ENCODE results near the gene IGLL5. TPM values are rescaled to one million over a fixed set of nuclear protein-coding genes. Genes with fewer than 3 reads are reported as not detected.

IGLL5 gene
- total RNA-seq, 2 experiments from 2014 or later = not detected

DNA sequence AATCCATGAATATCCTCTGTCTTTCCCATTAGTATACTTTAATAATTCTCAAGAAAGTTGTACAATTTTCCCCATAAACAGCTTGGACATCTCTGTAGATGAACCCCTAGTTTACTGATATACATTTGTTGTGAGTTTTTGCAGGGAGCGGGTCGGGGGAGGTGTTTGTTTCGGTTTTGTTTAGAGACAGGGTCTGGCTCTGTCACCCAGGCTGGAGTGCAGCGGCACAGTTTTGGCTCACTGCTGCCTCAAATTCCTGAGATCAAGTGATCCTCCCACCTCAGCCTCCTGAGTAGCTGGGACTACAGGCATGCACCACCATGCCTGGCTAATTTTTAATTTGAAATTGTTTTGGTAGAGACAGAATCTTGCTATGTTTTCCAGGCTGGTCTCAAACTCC lies 57.6 kb downstream of the IGLL5 start:
- POLR2A ChIA-PET = no interaction called here
- TF ChIP-seq, protein P1, sequence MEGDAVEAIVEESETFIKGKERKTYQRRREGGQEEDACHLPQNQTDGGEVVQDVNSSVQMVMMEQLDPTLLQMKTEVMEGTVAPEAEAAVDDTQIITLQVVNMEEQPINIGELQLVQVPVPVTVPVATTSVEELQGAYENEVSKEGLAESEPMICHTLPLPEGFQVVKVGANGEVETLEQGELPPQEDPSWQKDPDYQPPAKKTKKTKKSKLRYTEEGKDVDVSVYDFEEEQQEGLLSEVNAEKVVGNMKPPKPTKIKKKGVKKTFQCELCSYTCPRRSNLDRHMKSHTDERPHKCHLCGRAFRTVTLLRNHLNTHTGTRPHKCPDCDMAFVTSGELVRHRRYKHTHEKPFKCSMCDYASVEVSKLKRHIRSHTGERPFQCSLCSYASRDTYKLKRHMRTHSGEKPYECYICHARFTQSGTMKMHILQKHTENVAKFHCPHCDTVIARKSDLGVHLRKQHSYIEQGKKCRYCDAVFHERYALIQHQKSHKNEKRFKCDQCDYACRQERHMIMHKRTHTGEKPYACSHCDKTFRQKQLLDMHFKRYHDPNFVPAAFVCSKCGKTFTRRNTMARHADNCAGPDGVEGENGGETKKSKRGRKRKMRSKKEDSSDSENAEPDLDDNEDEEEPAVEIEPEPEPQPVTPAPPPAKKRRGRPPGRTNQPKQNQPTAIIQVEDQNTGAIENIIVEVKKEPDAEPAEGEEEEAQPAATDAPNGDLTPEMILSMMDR (IDR thresholded peaks at IDR 0.05) = no peak
- no peak for ATAC-seq
- peaks cover 8% of the 10 kb centered on the region for H3K27me3 Mint-ChIP-seq
- H3K4me3 Mint-ChIP-seq = no peak overlapping the region
- intact Hi-C loops (cut with micrococcal nuclease) = no loop called here
- peaks cover 6% of the 10 kb centered on the region for H3K4me1 Mint-ChIP-seq (ENCODE audit: low read depth)
- no peaks in the 10 kb centered on the region for H3K36me3 Mint-ChIP-seq (ENCODE audit: low read depth)
- no peak for DNase-seq
- no peak overlapping the region for H3K27ac Mint-ChIP-seq
- CTCF ChIA-PET = interaction anchor here (2.7 to 5.2 kb wide), 2 partner anchors 11 to 61 kb away, joined by 11 to 65 read pairs; no protein-coding TSS in a partner anchor
- no peaks in the 10 kb centered on the region for H3K9me3 Mint-ChIP-seq

Small RNAs within 50 kb of the gene (microRNA-seq; reads per million reads assigned to microRNA genes)
- gene MIR5571 (ENCODE audit: borderline microRNAs expressed, borderline replicate concordance) = not detected

Other genes starting within 250 kb of the IGLL5 start
- not detected for gene GGTLC2, start 243.2 kb upstream of the IGLL5 start, total RNA-seq
- under 1 TPM; 0.50 to 0.56 TPM for gene GNAZ, start 182.7 kb downstream of the IGLL5 start, total RNA-seq